ENCODE measurements around the gene GLB1L3.

GLB1L3 gene

DNA sequence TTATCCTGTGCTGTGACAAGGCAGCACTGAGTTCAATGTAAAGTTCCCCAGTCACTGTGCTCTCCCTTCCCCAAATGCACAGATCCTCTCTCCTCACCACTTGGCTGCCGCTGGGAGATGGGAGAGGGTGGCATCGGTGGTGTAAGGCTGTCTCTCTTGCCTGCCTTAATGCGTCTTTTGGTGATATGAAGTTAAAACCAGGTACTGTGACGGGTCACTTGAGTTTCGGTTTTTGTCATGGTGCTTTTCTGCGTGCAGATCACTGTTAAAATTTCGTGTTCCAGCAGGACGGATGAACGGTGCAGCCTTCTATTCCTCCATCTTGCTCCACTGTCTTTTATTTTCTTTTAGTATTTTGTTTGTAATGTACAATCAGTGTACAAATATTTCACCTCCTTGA lies 74.2 kb downstream of the GLB1L3 start:
- no peaks in the 10 kb centered on the region for H3K9me3 Mint-ChIP-seq
- H3K4me1 Mint-ChIP-seq, result peaks cover 14% of the 10 kb centered on the region
- no peaks in the 10 kb centered on the region for H3K27me3 Mint-ChIP-seq
- H3K4me3 Mint-ChIP-seq, result no peak overlapping the region
- ATAC-seq, result no peak
- no peak for DNase-seq
- no peak overlapping the region for H3K27ac Mint-ChIP-seq

DNA sequence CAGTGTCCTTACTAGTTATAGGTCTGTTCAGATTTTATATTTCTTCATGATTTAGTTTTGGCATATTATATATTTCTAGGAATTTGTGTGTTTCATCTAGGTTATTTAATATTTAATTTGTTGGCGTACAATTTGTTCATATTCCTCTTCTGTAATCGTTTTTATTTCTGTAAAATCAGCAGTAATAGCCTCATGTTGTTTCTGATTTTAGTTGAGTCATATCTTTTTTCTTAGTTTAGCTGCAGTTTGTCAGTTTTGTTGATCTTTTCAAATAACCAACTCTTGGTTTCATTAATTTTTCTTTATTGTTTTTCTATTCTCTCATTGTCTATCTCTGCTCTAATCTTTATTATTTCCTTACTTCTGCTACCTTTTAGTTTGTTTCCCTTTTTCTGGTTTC lies 75.9 kb downstream of the GLB1L3 start:
- Mint-ChIP-seq H3K4me1 (peaks cover 14% of the 10 kb centered on the region), H3K27ac (no peak overlapping the region), H3K4me3 (no peak overlapping the region), H3K9me3 (no peaks in the 10 kb centered on the region), H3K27me3 (no peaks in the 10 kb centered on the region)
- DNase-seq (no peak), ATAC-seq (no peak)

DNA sequence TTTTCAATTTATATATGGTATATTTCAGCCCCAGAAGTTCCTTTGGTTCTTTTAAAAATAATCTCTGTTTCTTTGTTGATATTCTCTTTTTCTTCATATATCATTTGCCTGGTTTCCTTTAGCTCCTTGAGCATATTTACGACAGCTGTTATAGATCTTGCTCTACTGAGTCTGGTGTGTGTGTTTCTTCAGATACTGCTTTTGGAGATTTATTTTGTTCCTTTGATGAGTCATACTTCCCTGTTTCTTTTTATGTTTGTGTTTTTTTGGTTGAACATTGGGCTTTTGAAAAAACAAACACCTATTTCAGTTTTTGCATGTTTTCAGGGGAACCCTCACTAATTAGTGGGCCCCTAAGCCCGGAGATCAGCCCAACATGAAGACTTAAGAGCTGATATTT lies 79.0 kb downstream of the GLB1L3 start:
- Mint-ChIP-seq H3K27me3 (peaks cover 8% of the 10 kb centered on the region), H3K4me1 (peaks cover 10% of the 10 kb centered on the region), H3K4me3 (no peak overlapping the region), H3K27ac (no peak overlapping the region), H3K9me3 (no peaks in the 10 kb centered on the region)
- no peak for ATAC-seq
- DNase-seq, result no peak

DNA sequence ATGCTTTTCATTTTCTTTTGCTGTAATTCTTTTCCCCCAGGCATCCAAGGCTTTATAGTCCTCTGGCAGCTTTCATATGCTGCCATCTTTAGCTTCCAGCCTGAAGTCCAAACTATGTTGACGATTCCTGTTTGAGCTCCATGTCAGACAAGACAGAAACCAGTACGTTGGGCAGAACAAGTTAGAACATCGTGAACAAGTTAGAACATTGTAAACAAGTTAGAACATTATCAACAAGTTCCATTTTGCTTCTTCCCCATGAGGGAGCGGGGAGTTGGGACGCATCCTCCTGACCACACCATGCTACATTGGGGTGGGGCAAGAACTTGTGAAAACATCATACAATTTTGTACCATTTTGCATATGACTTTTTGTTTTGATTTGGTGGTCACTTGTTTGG lies 79.5 kb downstream of the GLB1L3 start:
- ATAC-seq, result no peak
- Mint-ChIP-seq H3K27me3 (peaks cover 13% of the 10 kb centered on the region), H3K4me1 (peaks cover 10% of the 10 kb centered on the region), H3K27ac (no peak overlapping the region), H3K9me3 (no peaks in the 10 kb centered on the region), H3K4me3 (no peak overlapping the region)
- DNase-seq, result no peak

DNA sequence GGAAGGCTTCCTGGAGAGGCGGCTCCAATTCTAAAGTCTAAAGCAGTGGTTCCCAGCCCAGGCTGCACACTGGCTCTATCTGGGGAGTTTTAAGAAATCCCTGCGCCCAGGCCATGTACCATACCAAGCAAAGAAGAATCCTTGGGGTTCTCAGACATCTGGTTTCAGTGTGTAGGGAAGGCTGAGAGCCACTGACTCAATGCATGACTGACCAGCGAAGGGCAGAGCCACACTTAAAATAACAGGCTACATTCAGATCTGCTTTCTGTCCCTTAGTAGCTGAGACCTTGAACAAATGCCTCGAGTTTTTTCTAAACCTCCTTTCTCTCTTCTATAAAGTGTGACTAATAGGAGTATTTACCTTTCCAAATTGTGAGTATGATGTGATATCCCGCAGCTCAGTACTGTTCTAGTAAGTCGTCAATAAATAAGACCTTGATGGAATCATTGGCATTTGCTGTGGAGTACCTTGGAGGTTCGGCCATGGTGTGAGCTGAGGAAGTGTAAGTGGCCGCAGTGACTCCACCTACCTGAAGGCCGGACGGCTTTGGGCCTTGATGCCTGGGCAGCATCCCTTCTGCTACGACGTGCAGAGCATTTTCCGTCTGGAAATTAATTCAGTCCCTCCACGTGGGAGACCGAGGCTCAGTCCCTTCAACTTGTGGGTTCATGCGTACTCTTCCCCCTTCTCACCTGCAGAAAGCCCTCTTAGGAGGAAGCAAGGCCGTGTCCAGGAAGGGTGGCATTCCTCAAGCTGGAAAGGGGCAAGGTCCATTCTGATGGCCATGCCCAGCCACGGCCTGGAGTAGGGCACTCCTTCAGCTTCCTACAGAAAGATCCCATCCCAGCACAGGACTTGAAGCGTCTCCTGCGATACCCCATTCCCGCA lies 80.7 kb downstream of the GLB1L3 start:
- Mint-ChIP-seq H3K9me3 (no peaks in the 10 kb centered on the region), H3K27me3 (peaks cover 26% of the 10 kb centered on the region), H3K4me3 (no peak overlapping the region), H3K27ac (no peak overlapping the region), H3K4me1 (peaks cover 15% of the 10 kb centered on the region)
- ATAC-seq (no peak), DNase-seq (no peak)

DNA sequence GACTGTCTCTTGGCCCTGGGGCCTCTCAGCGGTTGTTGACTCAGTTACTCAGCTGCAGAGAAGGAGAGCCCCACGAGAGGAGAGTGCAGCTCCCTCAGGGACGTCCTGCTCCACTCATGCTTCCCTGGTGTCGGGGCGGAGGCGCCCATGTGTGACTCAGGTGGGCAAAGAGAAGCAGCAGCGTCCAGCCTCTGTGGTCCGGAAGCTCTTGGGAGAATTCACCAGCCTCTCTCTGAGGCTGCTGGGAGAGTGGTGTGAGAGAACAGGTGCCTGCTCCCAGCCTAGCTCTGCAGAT lies 81.3 kb downstream of the GLB1L3 start:
- H3K27me3 Mint-ChIP-seq, result peaks cover 30% of the 10 kb centered on the region
- H3K9me3 Mint-ChIP-seq, result no peaks in the 10 kb centered on the region
- H3K4me3 Mint-ChIP-seq, result no peak overlapping the region
- H3K27ac Mint-ChIP-seq, result no peak overlapping the region
- no peak for DNase-seq
- peaks cover 19% of the 10 kb centered on the region for H3K4me1 Mint-ChIP-seq
- ATAC-seq, result no peak

DNA sequence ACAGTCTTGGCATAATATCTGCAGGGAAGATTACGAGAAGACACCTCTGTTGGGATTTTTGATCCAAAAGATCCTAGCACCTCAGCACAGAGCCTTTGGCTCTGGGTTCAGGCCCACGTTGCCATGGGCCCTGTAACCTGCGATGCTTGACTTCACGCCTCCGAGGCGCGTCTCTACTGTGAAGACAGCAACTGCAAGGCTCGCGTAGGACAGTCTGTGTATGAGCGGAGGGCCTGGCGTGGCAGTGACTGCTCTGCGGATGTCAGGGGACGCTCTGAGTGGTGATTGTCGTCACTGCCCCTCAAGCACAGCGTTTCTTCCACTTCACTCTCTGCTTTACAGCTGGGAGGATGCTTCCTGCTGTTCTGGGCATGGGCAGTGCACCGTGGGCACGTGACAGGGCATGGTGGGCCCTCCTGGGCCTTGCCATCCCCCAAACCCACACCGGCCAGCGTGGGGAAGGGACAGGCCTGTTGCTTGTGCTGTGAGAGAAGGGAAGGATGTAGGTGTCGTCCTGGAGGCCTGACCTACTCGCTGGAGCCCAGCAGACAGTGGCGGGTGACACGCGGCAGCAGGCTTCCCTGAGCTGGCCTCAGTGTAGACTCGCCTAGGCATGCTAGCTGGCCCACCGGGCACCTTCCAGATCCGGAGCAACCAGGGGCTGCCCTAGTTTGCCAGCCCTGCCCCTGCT lies 82.1 kb downstream of the GLB1L3 start:
- Mint-ChIP-seq H3K4me3 (no peak overlapping the region), H3K27ac (no peak overlapping the region), H3K27me3 (peaks cover 30% of the 10 kb centered on the region), H3K4me1 (peaks cover 19% of the 10 kb centered on the region), H3K9me3 (no peaks in the 10 kb centered on the region)
- ATAC-seq (no peak), DNase-seq (no peak)

DNA sequence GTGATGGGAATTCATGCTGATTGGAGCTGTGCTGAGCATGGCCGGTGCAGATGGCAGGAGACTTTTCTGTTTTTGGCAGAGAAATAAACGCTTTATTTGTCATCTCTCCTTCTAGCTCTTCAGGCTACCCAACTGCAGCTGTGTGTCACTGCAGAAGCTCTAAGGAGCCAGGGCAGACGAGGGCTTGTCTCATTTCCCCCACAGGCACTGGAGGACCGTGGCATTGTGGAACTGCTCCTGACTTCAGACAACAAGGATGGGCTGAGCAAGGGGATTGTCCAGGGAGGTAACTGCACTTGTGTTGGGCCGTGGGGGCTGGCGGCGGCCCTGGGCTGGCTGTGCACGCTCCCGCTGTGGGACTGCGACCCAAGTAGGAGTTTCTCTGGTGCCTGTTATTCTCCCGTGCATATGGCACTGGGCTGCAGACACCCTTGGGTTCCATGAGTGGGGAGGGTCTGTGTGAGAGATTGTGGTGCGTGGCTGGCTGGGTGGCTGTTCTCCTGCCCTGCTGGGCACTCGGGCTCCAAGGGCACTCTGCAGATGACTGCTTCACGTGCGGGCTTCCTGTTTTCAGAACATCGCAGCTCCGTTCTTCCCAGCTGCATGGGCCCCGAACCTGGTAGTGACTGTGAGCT lies 82.8 kb downstream of the GLB1L3 start:
- Mint-ChIP-seq H3K9me3 (no peaks in the 10 kb centered on the region), H3K27ac (no peak overlapping the region), H3K4me3 (no peak overlapping the region), H3K27me3 (peaks cover 30% of the 10 kb centered on the region), H3K4me1 (peaks cover 19% of the 10 kb centered on the region)
- ATAC-seq (no peak), DNase-seq (no peak)

DNA sequence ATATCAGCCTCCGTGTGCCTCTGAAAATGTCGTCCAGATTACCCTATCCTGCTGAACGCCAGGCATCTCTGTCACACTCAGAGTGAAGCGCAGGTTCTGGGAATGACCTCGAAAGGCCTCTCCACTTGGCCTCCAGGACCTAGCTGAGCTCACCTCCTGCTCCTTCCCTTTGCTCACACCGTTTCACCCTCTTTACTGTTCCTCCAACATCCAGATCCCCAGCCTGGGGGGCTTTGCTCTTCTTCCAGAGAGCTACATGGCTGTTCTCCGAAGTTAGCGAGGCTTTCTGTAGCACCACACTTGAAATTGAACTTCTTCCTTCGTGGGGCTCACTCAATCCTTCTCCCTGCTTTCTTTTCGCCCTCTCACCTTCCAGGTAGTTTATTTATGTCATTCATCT lies 83.5 kb downstream of the GLB1L3 start:
- Mint-ChIP-seq H3K27ac (peak overlapping the region in 1 of 2 donors; percentile 75), H3K9me3 (no peaks in the 10 kb centered on the region), H3K27me3 (peaks cover 30% of the 10 kb centered on the region), H3K4me3 (no peak overlapping the region), H3K4me1 (peaks cover 19% of the 10 kb centered on the region)
- DNase-seq (no peak), ATAC-seq (no peak)

DNA sequence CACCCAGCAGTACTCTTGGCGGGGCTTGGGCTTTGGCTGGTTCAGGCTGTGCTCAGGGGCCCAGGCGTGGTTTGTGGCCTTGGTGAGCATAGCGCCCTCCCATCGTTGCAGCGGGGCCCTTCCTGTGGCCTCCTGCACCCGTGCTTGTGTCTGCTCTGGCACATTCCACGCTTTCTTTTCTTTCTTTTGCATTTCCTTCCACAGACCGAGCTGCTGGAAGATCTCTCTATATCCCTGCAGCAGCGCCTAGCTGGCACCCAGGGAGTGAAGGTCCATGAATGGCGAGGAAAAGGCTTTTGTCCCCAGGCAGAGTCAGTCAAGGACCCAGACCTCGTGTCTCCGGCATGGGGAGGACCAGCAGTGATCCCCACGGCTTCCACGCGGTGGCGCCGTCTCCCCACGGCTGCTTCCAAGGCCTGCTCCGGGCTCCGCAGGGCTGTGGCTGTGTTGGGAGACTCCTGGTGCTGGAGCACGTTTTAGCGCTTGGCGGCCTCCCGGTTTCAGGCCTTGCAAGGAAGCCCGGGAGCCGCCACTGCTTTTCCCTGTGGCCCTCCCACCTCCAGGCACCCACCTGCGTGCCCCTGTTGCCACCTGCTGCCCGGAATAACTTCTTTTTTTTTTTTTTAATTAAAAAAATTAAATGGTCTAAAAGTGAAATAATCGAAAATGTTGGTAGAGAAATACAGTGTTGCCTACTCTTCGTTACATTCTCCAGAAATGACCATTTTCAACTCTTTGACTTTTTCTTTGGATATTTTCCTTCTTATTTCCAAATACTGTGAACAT lies 84.1 kb downstream of the GLB1L3 start:
- Mint-ChIP-seq H3K27ac (peak overlapping the region; percentile 61 to 75), H3K4me3 (peak overlapping the region in 1 of 2 donors; percentile 46), H3K4me1 (peaks cover 19% of the 10 kb centered on the region), H3K27me3 (peaks cover 30% of the 10 kb centered on the region), H3K9me3 (no peaks in the 10 kb centered on the region)
- ATAC-seq, result peak; percentile 89
- DNase-seq, result peak; percentile 76 to 79

DNA sequence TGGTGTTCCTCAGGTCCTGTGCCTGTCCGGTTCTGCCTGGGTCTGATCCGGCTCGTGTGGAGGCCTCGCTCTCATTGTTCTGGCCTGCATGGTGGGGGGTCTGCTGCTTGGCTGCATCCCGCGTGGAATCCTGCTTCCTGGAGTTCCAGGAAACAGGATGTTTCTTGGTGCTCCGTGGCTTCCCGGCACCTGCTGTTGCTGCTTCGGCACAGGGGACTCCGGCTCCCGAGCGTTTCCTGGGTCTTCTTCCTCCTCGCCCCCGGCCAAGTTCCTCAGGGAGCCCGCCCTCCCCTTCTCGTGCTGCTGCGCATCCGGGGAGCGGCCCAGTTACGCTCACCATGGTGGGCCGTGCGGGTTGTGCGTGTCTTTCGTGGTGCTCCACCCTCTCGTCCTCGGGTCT lies 85.5 kb downstream of the GLB1L3 start:
- Mint-ChIP-seq H3K27me3 (peaks cover 30% of the 10 kb centered on the region), H3K4me3 (no peak overlapping the region), H3K9me3 (no peaks in the 10 kb centered on the region), H3K27ac (no peak overlapping the region), H3K4me1 (peaks cover 19% of the 10 kb centered on the region)
- DNase-seq (no peak), ATAC-seq (no peak)

DNA sequence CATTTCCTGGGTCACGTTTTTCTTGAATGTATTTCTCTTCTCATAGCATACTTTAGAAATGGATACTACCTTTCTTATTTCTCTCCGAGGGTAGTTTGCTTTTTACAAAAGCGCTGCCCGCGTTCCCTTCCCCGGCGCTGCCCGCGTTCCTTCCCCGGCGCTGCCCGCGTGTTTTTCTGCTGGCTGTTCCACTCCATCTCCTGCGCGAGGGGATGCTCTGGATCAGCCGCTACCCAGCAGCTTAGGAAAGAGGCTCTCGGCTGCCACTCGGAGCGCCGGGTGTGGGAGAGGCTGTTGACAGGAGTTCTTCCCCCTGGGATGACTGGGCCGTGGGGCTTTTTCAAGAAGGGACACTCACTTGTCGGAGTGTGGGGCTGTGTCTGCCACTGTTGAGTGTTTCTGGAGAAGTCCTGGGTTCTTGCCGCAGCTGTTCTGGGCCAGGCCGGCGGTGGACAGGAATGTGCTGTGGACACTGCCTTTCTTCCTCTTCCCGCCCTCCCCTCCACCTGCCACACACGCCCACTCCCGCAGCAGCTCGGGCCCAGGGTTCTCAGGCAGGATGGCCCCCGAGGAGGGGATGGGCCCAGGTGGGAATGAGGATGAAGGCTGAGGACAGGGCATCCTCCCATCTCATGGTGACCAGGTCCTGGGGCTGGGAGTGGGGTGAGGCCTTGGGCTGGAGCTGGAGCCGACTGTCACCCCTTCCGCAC lies 86.2 kb downstream of the GLB1L3 start:
- Mint-ChIP-seq H3K4me1 (peaks cover 19% of the 10 kb centered on the region), H3K27me3 (peaks cover 30% of the 10 kb centered on the region), H3K27ac (no peak overlapping the region), H3K4me3 (no peak overlapping the region), H3K9me3 (no peaks in the 10 kb centered on the region)
- no peak for DNase-seq
- no peak for ATAC-seq

DNA sequence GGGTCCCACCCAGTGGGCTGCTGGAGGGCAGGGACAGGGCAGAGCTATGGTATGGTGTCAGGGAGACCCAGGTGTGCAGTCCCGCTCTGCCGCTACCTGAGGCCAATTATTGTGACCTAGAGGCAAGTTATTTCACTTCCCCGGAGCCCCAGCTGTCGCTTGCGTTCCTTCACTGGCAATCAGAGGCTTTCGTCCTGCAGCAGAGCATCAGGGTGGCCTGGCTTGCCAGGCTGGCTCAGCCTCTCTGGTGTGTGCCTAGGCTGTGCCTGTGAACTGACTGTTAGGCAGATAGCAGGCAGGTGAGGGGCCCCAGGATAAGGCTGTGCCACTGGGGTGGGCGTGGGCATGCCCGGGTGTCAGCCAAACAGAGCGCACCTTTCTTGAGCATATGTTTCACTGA lies 87.0 kb downstream of the GLB1L3 start:
- peaks cover 30% of the 10 kb centered on the region for H3K27me3 Mint-ChIP-seq
- no peak for ATAC-seq
- no peak overlapping the region for H3K27ac Mint-ChIP-seq
- H3K4me3 Mint-ChIP-seq, result no peak overlapping the region
- H3K9me3 Mint-ChIP-seq, result no peaks in the 10 kb centered on the region
- peaks cover 19% of the 10 kb centered on the region for H3K4me1 Mint-ChIP-seq
- no peak for DNase-seq

DNA sequence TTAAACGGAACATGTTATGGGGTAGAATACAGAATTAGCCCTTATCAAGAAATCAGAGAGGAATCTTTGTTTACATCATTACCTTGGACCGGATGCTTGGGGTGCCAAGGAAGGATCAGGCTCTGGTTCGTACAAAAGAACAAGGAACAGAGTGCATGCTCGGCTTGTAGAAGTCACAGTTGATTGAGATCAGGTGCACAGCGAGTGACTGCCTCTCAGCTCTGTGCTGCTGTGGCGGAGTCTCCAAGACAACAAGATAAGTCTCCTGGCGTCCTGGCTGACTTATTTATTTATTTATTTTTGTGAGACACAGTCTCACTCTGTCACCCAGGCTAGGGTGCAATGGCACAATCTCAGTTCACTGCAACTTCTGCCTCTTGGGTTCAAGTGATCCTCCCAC lies 87.4 kb downstream of the GLB1L3 start:
- H3K27ac Mint-ChIP-seq, result no peak overlapping the region
- H3K9me3 Mint-ChIP-seq, result no peaks in the 10 kb centered on the region
- peaks cover 30% of the 10 kb centered on the region for H3K27me3 Mint-ChIP-seq
- H3K4me1 Mint-ChIP-seq, result peaks cover 19% of the 10 kb centered on the region
- H3K4me3 Mint-ChIP-seq, result no peak overlapping the region
- DNase-seq (no peak), ATAC-seq (no peak)

DNA sequence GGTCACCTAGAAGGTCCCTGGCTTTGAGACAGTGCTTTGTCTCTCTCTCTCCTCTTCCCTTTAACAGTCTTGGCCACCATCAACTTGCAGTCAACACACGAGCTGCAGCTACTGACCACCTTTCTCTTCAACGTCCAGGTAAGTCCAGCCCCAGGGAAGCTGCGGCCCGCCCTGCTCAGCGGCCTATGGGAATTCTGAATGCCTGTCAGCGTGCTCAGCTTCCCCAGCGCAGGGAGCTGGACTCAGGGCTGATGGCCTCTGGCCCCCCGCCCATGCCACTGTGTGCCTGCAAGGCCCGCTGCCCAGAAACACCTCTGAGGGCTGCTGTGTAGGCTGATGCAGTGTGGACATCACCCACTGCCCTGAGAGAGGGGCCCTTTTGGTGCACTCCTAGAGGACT lies 88.1 kb downstream of the GLB1L3 start:
- Mint-ChIP-seq H3K27ac (no peak overlapping the region), H3K4me3 (no peak overlapping the region), H3K27me3 (peaks cover 30% of the 10 kb centered on the region), H3K9me3 (no peaks in the 10 kb centered on the region), H3K4me1 (peaks cover 19% of the 10 kb centered on the region)
- no peak for ATAC-seq
- DNase-seq, result no peak

Measured in stimulated activated naive CD8-positive, alpha-beta T cell treated with anti-CD3 and anti-CD28 coated beads, Interleukin-15, amount 100 ng/mL, for 72 hours (primary cell).